Activated naive CD8-positive, alpha-beta T cell treated with anti-CD3 and anti-CD28 coated beads for 36 hours (primary cell): Measurements from ENCODE around the gene NPAS3. TPM values are rescaled to one million over a fixed set of nuclear protein-coding genes. Genes with fewer than 3 reads are reported as not detected.

Experiments
- DNase-seq: peaks from one replicate; pipeline ENCODE4 v3.0.0; 2021
- H3K27ac Mint-ChIP-seq: one replicate; pipeline ENCODE4 v1.8.0; 2022; ENCODE audit warnings: mild to moderate bottlenecking, moderate library complexity, mixed read lengths
- H3K27me3 Mint-ChIP-seq: one replicate; pipeline ENCODE4 v1.8.0; 2022; ENCODE audit warnings: mild to moderate bottlenecking, mixed read lengths
- H3K36me3 Mint-ChIP-seq: one replicate; pipeline ENCODE4 v1.8.0; 2021; ENCODE audit warnings: mild to moderate bottlenecking, mixed read lengths
- H3K4me1 Mint-ChIP-seq: one replicate; pipeline ENCODE4 v1.8.0; 2021; ENCODE audit warnings: mixed read lengths
- H3K4me3 Mint-ChIP-seq: one replicate; pipeline ENCODE4 v1.8.0; 2022; ENCODE audit warnings: mild to moderate bottlenecking, moderate library complexity, mixed read lengths
- H3K9me3 Mint-ChIP-seq: one replicate; pipeline ENCODE4 v1.8.0; 2022; ENCODE audit warnings: mixed read lengths
- total RNA-seq, 2 experiments: library from RNA; stranded (reverse); gene quantifications; one replicate each; pipeline ENCODE4 v1.2.3, GENCODE V29; 2021

Gene NPAS3
- total RNA-seq, 2 experiments from 2014 or later, result not detected

- Mint-ChIP-seq H3K4me3 (no peak overlapping the region), H3K36me3 (no peaks in the 10 kb centered on the region), H3K4me1 (no peaks in the 10 kb centered on the region), H3K9me3 (no peaks in the 10 kb centered on the region), H3K27ac (no peak overlapping the region), H3K27me3 (peaks cover 4% of the 10 kb centered on the region)
- no peak for DNase-seq
Observed at GRCh38 chr14:33413381-33413780, 474.7 kb downstream of the NPAS3 start.

DNA sequence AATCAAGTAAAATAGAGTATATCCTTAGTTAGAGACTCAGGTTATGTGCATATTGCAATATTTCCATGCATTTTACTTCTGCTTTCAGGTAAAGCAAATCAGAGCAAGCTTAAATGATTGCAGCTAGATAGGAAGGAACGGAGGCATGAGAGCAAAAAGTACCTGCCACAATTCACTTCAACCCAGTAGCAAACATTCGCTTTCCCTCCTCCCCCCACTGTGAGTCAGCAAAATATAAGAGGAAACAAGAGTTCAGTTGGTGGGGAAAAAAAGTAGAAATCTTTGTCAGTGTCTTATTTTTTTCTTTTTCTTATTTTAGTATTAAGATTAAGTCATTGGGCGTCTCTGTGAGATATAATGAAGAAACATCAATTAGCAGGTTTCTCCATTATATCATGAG lies 475.4 kb downstream of the NPAS3 start:
- Mint-ChIP-seq H3K9me3 (no peaks in the 10 kb centered on the region), H3K27me3 (peaks cover 4% of the 10 kb centered on the region), H3K4me3 (no peak overlapping the region), H3K27ac (no peak overlapping the region), H3K4me1 (no peaks in the 10 kb centered on the region), H3K36me3 (no peaks in the 10 kb centered on the region)
- DNase-seq, result no peak

- H3K4me1 Mint-ChIP-seq, result no peaks in the 10 kb centered on the region
- no peaks in the 10 kb centered on the region for H3K27me3 Mint-ChIP-seq
- no peak overlapping the region for H3K27ac Mint-ChIP-seq
- DNase-seq, result no peak
- H3K9me3 Mint-ChIP-seq, result no peaks in the 10 kb centered on the region
- H3K4me3 Mint-ChIP-seq, result no peak overlapping the region
- H3K36me3 Mint-ChIP-seq, result no peaks in the 10 kb centered on the region
Observed at GRCh38 chr14:33420051-33420627, 481.5 kb downstream of the NPAS3 start.

GRCh38 chr14:33430414-33431035 lies 491.8 kb downstream of the NPAS3 start:
- Mint-ChIP-seq H3K9me3 (no peaks in the 10 kb centered on the region), H3K36me3 (no peaks in the 10 kb centered on the region), H3K4me3 (no peak overlapping the region), H3K27ac (no peak overlapping the region), H3K4me1 (no peaks in the 10 kb centered on the region), H3K27me3 (no peaks in the 10 kb centered on the region)
- DNase-seq, result no peak

- H3K27ac Mint-ChIP-seq, result no peak overlapping the region
- H3K36me3 Mint-ChIP-seq, result no peaks in the 10 kb centered on the region
- H3K9me3 Mint-ChIP-seq, result no peaks in the 10 kb centered on the region
- H3K4me1 Mint-ChIP-seq, result peaks cover 7% of the 10 kb centered on the region
- H3K27me3 Mint-ChIP-seq, result no peaks in the 10 kb centered on the region
- DNase-seq, result no peak
- no peak overlapping the region for H3K4me3 Mint-ChIP-seq
Observed at GRCh38 chr14:33432407-33433023, 493.8 kb downstream of the NPAS3 start.

- Mint-ChIP-seq H3K4me3 (no peak overlapping the region), H3K9me3 (no peaks in the 10 kb centered on the region), H3K27ac (no peak overlapping the region), H3K36me3 (no peaks in the 10 kb centered on the region), H3K4me1 (peaks cover 7% of the 10 kb centered on the region), H3K27me3 (no peaks in the 10 kb centered on the region)
- no peak for DNase-seq
Observed at GRCh38 chr14:33433396-33433795, 494.7 kb downstream of the NPAS3 start.

DNA sequence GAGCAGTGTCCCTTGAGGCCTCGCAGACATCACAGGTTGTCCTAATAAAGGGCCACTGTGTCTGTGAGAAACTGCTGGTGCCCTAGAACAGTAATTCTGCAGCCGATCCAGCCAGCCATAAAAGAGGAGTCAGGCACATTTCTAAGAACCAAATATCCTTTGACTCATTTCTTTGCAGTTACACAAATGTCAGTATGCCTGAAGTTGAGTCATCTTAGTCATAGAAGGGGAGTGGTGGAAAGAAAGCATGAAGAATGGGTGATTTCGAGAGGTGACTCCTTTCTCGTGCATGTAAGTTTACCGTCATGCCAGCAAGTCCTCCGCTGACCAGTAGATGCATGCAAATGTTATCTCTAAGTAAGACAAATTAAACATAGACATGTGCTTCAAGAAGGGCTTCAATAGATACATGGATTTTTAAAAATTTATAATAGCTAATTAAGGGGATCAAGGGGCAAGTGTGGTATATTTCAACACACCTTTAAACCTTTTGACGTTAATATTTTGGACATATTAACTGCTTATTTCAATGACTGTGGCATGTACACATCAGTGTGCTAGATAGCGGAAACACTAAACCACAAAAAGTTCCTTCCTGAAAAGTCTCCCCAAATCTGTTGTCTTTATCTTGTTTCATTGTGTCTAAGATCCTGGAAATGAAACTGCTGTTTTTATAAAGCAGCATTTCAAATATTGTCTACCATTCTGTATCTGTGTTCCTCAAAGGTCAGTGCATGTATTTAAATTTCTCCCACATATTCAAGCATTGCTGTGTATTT lies 497.4 kb downstream of the NPAS3 start:
- H3K36me3 Mint-ChIP-seq, result no peaks in the 10 kb centered on the region
- H3K27me3 Mint-ChIP-seq, result no peaks in the 10 kb centered on the region
- DNase-seq, result no peak
- H3K27ac Mint-ChIP-seq, result no peak overlapping the region
- peaks cover 7% of the 10 kb centered on the region for H3K4me1 Mint-ChIP-seq
- no peak overlapping the region for H3K4me3 Mint-ChIP-seq
- no peaks in the 10 kb centered on the region for H3K9me3 Mint-ChIP-seq

DNA sequence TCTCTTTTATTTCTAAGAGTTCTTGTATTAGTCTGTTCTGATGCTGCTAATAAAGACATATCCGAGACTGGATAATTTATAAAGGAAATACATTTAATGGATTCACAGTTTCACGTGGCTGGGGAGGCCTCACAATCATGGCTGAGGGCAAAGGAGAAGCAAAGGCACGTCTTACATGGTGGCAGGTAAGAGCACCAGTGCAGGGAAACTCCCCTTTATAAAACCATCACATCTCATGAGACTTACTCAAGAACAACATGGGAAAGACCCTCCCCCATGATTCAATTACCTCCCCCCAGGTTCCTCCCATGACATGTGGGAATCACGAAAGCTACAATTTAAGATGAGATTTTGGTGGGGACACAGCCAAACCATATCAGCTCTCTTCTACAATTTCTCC lies 503.0 kb downstream of the NPAS3 start:
- no peak for DNase-seq
- no peaks in the 10 kb centered on the region for H3K27me3 Mint-ChIP-seq
- no peaks in the 10 kb centered on the region for H3K9me3 Mint-ChIP-seq
- no peak overlapping the region for H3K27ac Mint-ChIP-seq
- H3K36me3 Mint-ChIP-seq, result no peaks in the 10 kb centered on the region
- no peaks in the 10 kb centered on the region for H3K4me1 Mint-ChIP-seq
- H3K4me3 Mint-ChIP-seq, result no peak overlapping the region

DNA sequence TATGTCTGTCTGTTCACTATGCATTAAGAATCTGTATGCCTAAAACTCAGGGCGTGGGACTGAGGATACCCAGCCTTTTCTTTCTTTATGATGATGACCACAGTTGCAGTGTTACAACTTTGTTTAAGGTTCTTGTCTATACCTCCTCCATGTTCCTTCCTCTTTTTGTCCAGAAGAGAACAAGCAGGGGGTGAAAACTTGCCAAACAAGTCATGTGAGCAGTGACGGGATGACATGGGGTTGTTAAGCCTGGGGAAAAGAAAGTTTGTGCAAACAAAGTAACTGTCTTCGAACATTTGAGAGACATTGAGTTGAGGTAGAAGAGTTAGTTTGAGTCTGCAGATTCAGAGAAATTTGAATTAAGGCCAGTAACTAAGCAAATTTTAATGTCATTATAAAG lies 505.5 kb downstream of the NPAS3 start:
- H3K4me1 Mint-ChIP-seq, result no peaks in the 10 kb centered on the region

DNA sequence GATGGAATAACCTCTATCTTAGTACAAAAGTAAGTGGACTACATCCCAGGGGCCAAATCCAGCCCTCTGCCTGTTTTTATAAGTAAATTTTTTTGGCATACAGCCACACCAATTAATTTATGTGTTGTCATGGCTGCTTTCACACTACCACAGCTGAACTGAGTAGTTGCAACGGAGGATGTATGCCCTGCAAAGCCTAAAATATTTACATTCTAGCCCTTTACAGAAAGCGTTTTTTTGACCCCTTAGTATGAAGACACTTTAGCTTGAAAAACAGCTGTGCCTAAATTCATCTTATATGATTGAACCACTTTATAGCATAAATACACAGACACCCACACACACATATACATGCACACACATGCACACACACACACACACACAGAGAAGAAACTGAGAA lies 510.6 kb downstream of the NPAS3 start:
- Mint-ChIP-seq H3K4me1 (peaks cover under 1% of the 10 kb centered on the region), H3K36me3 (no peaks in the 10 kb centered on the region), H3K9me3 (no peaks in the 10 kb centered on the region), H3K4me3 (no peak overlapping the region), H3K27me3 (no peaks in the 10 kb centered on the region), H3K27ac (no peak overlapping the region)
- DNase-seq, result no peak

More for the DNA sequence above, 505.5 kb downstream of the NPAS3 start:
- H3K4me3 Mint-ChIP-seq, result no peak overlapping the region
- DNase-seq, result no peak
- H3K9me3 Mint-ChIP-seq, result no peaks in the 10 kb centered on the region
- H3K27ac Mint-ChIP-seq, result no peak overlapping the region
- no peaks in the 10 kb centered on the region for H3K36me3 Mint-ChIP-seq
- H3K27me3 Mint-ChIP-seq, result no peaks in the 10 kb centered on the region

DNA sequence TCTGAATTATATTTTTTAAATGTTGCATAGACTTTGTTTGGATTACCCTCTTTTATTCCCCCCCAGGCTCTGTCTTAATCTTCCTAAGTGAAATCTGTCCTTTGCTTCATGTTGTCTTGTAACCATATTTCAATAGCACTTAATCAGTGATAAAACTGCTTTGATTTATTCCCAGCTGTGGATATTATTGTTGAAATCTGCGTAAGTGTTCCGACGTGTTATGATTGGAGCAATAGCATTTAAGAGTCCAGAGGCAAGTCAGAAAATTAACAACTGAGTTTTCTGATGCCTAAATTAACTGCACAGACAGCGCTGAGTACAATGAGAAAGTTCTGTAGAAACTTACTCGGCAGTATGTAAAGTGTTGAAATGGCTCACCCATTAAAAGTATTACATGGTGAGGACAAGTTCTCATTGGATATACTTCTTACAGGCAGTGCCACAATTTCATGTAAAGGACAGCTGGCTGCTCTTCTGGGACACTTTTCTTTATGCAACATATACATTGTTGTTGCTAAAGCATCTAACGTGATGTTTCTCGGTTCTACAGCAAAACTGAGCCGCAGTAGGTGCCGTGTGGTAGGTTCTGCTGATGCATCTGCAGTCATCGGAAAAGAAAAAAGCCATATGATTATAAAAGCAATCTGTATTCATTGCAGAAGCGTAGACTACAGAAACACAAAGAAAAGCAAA lies 511.2 kb downstream of the NPAS3 start:
- H3K27ac Mint-ChIP-seq, result no peak overlapping the region
- no peaks in the 10 kb centered on the region for H3K36me3 Mint-ChIP-seq

DNA sequence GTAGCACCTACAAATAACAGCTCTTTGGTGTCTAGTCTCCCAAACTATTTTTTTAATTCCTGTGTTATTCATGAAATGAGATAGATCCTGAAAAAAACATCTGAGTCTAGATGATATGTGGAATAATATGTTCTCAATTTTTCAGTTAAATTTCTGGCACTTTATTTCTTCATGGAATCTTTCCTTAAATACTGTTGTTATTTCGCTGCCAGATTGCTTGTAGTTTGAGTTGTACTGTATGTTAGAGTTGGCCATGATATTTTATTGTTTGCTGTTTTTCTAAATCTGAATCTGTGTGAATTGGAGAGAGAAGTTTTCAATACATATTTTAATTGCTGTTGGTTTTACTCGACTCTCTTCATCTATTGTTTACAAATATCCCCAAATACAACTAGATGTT lies 511.7 kb downstream of the NPAS3 start:
- H3K27me3 Mint-ChIP-seq, result no peaks in the 10 kb centered on the region
- no peaks in the 10 kb centered on the region for H3K36me3 Mint-ChIP-seq
- H3K9me3 Mint-ChIP-seq, result no peaks in the 10 kb centered on the region
- no peak overlapping the region for H3K4me3 Mint-ChIP-seq
- H3K27ac Mint-ChIP-seq, result no peak overlapping the region
- no peak for DNase-seq
- H3K4me1 Mint-ChIP-seq, result peaks cover 2% of the 10 kb centered on the region

More for the DNA sequence above, 511.2 kb downstream of the NPAS3 start:
- no peaks in the 10 kb centered on the region for H3K9me3 Mint-ChIP-seq
- no peaks in the 10 kb centered on the region for H3K27me3 Mint-ChIP-seq
- H3K4me3 Mint-ChIP-seq, result no peak overlapping the region
- no peak for DNase-seq
- peaks cover 2% of the 10 kb centered on the region for H3K4me1 Mint-ChIP-seq

DNA sequence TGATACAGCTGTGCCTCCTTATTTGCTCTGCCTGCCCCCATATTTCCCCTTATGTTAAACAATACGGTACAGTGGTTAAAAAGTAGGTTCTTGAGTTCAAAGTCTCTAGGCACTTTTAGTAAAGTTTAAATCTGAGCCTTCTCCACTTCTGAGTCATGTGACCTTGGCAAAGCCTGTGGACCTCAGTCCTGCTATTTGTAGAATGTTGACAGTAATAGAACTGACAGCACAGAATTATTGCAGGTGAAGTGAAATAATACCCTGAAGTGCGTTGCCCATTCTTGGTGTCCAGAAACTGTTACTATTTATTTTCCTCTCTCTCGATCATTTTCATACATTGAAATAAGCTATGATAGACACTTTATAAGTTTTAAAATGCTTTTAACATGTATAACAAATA lies 512.5 kb downstream of the NPAS3 start:
- Mint-ChIP-seq H3K4me3 (no peak overlapping the region), H3K9me3 (no peaks in the 10 kb centered on the region), H3K36me3 (no peaks in the 10 kb centered on the region), H3K4me1 (peaks cover 2% of the 10 kb centered on the region), H3K27ac (no peak overlapping the region), H3K27me3 (no peaks in the 10 kb centered on the region)
- DNase-seq, result no peak

GRCh38 chr14:33452995-33453394 lies 514.3 kb downstream of the NPAS3 start:
- no peak for DNase-seq
- H3K4me1 Mint-ChIP-seq, result peaks cover 2% of the 10 kb centered on the region
- H3K4me3 Mint-ChIP-seq, result no peak overlapping the region
- no peaks in the 10 kb centered on the region for H3K9me3 Mint-ChIP-seq
- H3K27me3 Mint-ChIP-seq, result no peaks in the 10 kb centered on the region
- no peak overlapping the region for H3K27ac Mint-ChIP-seq
- no peaks in the 10 kb centered on the region for H3K36me3 Mint-ChIP-seq

DNA sequence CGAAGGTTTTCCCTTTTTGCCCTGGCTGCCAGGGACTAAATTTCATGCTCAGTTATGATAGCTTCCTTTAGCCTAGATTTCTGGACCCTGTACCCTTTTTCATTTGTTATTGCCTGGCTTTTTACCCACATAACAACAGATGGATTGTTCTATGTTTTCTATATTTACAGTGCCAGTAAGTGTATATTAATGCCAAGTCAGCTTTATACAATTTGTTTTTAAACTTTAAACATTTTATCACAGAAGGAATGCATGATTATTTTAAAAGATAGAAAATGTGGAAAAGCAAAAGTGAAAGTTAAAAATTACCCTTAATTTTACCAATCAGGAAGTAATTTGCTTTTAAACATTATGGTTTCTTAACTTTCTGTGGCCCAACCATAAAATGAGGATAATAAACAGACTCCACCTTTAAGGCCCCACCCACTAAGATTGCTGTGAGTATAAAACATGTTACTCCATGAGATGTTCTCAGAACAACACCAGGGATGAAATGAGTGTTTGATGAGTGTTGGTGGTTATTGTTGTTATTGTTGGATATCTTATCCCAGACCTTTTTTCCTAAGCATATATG lies 515.4 kb downstream of the NPAS3 start:
- Mint-ChIP-seq H3K4me3 (no peak overlapping the region), H3K9me3 (no peaks in the 10 kb centered on the region), H3K4me1 (peaks cover 2% of the 10 kb centered on the region), H3K27ac (no peak overlapping the region), H3K27me3 (no peaks in the 10 kb centered on the region), H3K36me3 (no peaks in the 10 kb centered on the region)
- DNase-seq, result no peak
